ENCODE measurements around the gene COL25A1.
A peak's percentile ranks its signal among the peaks of the same experiment; 100 is the strongest.

The COL25A1 gene

DNA sequence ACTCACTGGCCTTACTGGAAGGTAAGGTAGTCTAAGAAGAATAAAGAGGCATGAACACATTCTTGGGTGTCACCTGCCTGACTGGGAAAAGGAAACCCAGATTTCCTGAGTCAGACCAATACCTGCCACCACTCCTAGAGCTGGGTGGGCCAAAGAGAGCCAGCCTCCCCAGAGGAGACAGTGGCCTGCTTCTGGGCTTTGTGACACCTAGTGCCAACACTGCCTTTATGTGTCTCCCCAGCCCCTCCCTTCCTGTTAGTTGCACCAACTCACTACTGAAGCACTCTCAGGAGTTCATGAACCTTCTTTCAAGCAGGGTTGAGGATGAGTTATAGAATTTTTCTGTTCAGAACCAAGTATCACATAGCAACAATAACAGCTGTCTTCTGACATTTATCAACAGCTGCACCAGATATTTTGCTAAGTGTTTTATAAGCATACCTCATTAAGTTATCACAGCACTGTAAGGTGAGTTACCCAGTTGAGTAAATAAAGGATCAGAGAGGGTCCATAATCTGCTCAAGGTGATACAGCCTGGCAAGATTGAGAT lies 462.0 kb downstream of the COL25A1 start:
- DNase-seq, result no peak

DNA sequence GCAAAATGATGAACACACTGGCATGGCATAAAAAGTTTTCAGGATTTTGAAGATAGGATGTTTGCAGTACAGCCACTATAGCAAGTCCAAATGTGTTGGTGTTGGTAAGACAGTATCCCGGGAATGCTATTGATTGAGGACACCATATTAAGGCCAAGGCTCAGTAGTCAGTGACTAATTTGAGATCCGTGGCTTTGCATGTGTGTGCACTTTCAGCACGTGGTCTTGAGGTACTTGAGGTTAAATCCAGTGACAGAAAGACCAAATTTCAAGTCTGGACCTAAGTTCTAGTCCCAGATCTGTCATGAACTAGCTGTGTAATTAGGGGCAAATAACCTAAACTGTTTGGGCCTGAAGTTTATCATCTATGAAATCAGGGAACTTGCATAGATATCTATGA lies 463.1 kb downstream of the COL25A1 start:
- DNase-seq, result no peak

GRCh38 chr4:108838451-108838850 lies 464.0 kb downstream of the COL25A1 start:
- DNase-seq, result no peak

GRCh38 chr4:108834835-108835384 lies 467.5 kb downstream of the COL25A1 start:
- DNase-seq, result peak; percentile 29

- no peak for DNase-seq
Observed at GRCh38 chr4:108834166-108834834, 468.2 kb downstream of the COL25A1 start.

DNA sequence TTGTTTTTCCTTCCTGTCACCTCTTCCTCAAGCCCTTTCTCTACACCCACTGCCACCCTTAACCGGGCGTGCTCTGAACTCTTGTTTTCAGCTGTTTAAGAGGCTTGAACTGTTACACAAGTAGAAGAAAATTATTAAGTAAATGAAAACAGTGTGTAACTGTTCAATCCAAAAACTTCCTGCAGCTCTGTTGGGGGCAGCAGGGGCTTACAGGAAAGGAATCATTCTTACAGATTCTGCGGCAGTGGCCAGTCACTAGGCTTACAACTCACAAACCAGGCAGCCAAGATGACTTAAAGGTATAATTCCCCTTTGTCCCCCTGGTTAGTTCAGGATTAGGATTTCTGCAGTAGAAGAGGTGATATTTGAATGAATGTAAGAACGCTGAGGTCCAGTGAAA lies 469.4 kb downstream of the COL25A1 start:
- DNase-seq, result no peak

GRCh38 chr4:108831886-108832285 lies 470.6 kb downstream of the COL25A1 start:
- DNase-seq, result no peak

- no peak for DNase-seq
Observed at GRCh38 chr4:108831291-108831690, 471.2 kb downstream of the COL25A1 start.

- peak; percentile 23 for DNase-seq
Observed at GRCh38 chr4:108830509-108831244, 471.8 kb downstream of the COL25A1 start.

- no peak for DNase-seq
Observed at GRCh38 chr4:108829966-108830492, 472.4 kb downstream of the COL25A1 start.

- DNase-seq, result no peak
Observed at GRCh38 chr4:108828620-108829019, 473.8 kb downstream of the COL25A1 start.

DNA sequence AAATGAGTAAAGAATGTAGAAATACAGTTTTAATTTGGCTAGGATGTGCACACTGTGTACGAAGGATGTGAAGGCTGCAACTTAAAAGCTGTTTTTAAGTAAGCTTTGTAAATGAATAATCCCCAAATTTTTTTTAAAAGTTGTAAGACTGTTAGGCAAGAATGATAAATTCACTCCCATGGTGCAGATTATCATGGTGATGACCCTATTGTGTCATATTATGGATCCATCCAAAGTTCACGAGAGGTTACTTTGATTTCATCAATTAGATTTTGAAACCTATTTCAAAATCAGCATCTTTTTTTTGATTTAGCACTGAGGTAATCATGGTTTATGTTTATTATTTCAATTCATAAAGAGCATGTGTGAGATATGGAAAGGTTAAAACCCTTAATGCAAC lies 476.7 kb downstream of the COL25A1 start:
- no peak for DNase-seq

- no peak for DNase-seq
Observed at GRCh38 chr4:108821351-108821930, 481.0 kb downstream of the COL25A1 start.

DNA sequence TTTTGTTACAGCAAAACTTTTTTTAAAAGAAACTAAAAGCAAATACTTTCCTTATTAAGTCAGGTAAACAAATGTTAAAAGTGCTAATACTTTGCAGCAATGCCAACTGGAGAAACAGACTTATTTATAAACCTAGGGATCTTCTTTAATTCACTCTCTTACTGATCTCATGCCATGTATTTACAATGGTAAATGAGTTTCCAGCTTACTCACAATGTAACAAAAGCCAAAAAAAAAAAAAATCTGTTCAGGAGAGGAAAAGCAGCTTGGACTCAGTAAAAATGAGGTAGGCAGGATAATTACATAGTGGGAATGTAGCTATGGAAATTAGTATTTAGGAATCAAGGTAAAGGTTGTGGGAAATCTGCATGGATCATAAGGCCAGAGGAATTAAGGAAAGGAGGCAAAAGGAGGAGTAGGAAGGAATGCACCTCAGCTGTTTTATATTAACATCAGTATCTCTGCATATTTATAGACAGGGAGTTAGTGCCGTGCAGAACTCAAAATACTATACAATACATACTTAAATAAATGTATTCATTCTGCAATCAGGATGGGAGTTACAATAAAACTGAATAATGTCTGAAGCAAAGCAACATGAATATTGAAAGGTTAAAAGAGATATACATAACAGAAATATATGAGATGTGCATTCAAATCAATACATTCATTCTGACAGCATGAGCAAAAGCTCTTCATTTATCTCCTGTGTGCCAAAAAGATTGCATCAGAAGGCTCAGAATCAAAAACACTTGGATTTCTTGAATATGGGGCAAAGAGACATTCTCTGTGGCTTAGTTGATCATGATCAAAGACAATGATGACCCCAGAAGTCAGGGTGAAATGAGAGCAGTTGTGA lies 481.7 kb downstream of the COL25A1 start:
- no peak for DNase-seq

DNA sequence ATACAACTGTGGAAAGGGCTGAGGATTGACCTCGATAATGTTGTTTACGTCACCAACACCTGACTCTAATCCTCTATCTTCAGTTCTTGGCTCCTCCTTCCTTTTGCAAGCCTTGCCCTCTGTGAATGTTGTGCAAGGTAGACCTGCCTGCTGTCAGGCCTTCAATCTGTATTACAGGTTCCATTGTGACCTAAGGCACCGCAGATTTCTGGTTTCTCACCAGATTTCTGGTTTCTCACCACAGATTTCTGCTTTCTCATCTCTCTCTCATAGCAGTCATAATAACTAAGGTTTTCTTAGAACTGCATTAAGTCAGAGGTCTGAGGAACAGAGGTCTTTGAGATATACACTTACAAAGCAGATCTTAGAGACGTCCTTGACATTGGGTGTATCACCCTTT lies 488.1 kb downstream of the COL25A1 start:
- no peak for DNase-seq

DNA sequence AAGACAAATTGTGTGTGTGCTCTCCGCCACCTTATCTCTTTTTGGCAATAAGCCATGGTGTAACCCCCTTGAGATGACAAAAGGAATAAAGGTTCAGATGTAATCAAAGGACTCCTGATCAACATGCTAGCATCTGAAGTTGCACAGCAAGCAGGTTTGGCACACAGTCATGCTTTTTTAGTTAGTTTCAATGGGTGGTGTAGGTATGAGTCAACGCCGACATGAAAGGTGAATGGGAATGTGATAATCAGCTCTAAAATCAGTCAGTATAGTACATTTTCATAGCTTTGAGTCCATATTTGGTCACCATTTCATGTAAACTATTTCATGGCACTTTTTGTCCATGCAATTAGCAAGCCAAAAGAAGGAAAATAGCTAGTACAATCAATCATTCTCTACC lies 489.2 kb downstream of the COL25A1 start:
- DNase-seq, result no peak

DNA sequence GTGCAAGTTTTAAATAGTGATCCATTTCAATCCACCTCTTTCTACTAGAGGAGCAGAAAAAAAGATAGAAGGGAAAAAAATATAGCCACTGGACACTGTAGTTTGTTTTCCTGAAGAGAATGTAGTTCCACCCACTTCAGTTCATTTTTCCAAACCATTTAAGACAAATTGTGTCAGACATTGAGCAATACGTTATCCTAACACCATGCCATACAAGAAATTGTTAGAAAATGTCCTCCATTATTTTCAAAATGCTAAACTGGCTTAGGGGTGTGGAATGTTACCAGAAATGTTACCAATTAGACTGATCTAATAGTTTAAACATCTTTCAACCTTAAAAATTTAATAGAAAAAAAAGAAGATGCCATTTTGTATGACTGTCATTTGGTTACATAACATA lies 491.0 kb downstream of the COL25A1 start:
- no peak for DNase-seq

GRCh38 chr4:108810087-108810486 lies 492.4 kb downstream of the COL25A1 start:
- DNase-seq, result no peak

- DNase-seq, result no peak
Observed at GRCh38 chr4:108804648-108805273, 497.7 kb downstream of the COL25A1 start.

- no peak for DNase-seq
Observed at GRCh38 chr4:108799306-108799705, 503.2 kb downstream of the COL25A1 start.

DNA sequence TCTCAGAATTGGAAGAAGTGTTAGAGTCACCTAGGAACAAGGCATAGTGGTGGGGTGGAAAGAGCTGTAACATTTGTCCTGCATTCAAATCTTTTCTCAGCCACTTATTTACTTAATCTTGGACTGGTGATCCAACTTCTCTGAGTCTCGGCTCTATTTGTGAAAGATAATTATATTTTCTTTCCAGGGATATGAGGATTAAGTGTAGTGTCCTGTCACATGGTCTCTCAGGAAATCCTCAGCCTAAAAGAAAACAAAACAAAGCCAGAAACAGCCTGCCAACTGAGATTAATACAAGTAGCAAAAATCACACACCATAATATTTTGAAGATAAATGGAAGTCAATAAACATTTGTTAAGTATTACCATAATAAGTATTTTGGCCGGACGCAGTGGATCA lies 506.3 kb downstream of the COL25A1 start:
- no peak for DNase-seq

- no peak for DNase-seq
Observed at GRCh38 chr4:108795733-108796132, 506.7 kb downstream of the COL25A1 start.

All from COR-L47 (cell line).